Frontal cortex (tissue), 1 donor: ENCODE results near the gene CXCL3. TPM values are rescaled to one million over a fixed set of nuclear protein-coding genes. Genes with fewer than 3 reads are reported as not detected.

ENCODE experiments used
- small RNA-seq: library from RNA; depleted of rRNA; stranded (forward); fragments of <200 nt; gene quantifications from one replicate; pipeline ENCODE3, GENCODE V24; 2014
- total RNA-seq: library from RNA; depleted of rRNA; stranded (reverse); fragments of >200 nt; gene quantifications from one replicate; pipeline ENCODE4 v1.2.3, GENCODE V29; 2014

Gene CXCL3
- total RNA-seq, 1 donor from 2014 or later, result 0.41 TPM

Small RNAs within 50 kb of the gene (small RNA-seq; reads per million reads assigned to genes)
- gene RN7SL218P, result not detected

Other genes starting within 250 kb of the CXCL3 start
- 0.41 TPM for gene CXCL6, start 202.0 kb downstream of the CXCL3 start, total RNA-seq
- 0.41 TPM for gene PF4V1, start 185.4 kb downstream of the CXCL3 start, total RNA-seq
- gene CXCL1, start 169.3 kb downstream of the CXCL3 start, total RNA-seq, result 1.2 TPM
- not detected for gene PF4, start 56.7 kb downstream of the CXCL3 start, total RNA-seq
- 4.1 TPM for gene PPBP, start 50.5 kb downstream of the CXCL3 start, total RNA-seq
- gene CXCL5, start 40.0 kb downstream of the CXCL3 start, total RNA-seq, result not detected
- gene CXCL2, start 60.5 kb upstream of the CXCL3 start, total RNA-seq, result 1.6 TPM
- gene MTHFD2L, start 119.4 kb upstream of the CXCL3 start, total RNA-seq, result 44.0 TPM